C1 segment of cervical spinal cord (tissue), 14 donors: ENCODE measurements around the gene PDE1C.
A peak's percentile ranks its signal among the peaks of the same experiment; 100 is the strongest.
"Not testable (repeated sequence)": the region's sequence is repeated elsewhere in the genome, so short reads cannot be mapped to it uniquely, and the experiment has no call there.

ENCODE experiments used
- DNase-seq, 14 donors: peaks; one replicate each; lab custom pipeline; 2025; lab: John Stamatoyannopoulos, UW

PDE1C gene

GRCh38 chr7:31853380-31853779 is 216.8 kb downstream of the PDE1C start:
- no peak for DNase-seq

GRCh38 chr7:31852462-31852861 is 217.7 kb downstream of the PDE1C start:
- DNase-seq: no peak

GRCh38 chr7:31851119-31851518 is 219.1 kb downstream of the PDE1C start:
- DNase-seq: no peak

- DNase-seq: no peak
Observed at GRCh38 chr7:31850601-31851000, 219.6 kb downstream of the PDE1C start.

GRCh38 chr7:31850066-31850465 is 220.1 kb downstream of the PDE1C start:
- DNase-seq: no peak

- DNase-seq: no peak
Observed at GRCh38 chr7:31835471-31835870, 234.7 kb downstream of the PDE1C start.

- not testable (repeated sequence) for DNase-seq
Observed at GRCh38 chr7:31833625-31834024, 236.6 kb downstream of the PDE1C start.

- no peak for DNase-seq
Observed at GRCh38 chr7:31828520-31828919, 241.7 kb downstream of the PDE1C start.

- no peak for DNase-seq
Observed at GRCh38 chr7:31825576-31825975, 244.6 kb downstream of the PDE1C start.

- DNase-seq: no peak
Observed at GRCh38 chr7:31819031-31819430, 251.2 kb downstream of the PDE1C start.

- no peak for DNase-seq
Observed at GRCh38 chr7:31816810-31817209, 253.4 kb downstream of the PDE1C start.

GRCh38 chr7:31815796-31816195 is 254.4 kb downstream of the PDE1C start:
- no peak for DNase-seq

GRCh38 chr7:31814187-31814586 is 256.0 kb downstream of the PDE1C start:
- DNase-seq: no peak

- peak in 5 of 14 donors; percentile 5 to 21 (median 10) for DNase-seq
Observed at GRCh38 chr7:31811650-31812461, 258.4 kb downstream of the PDE1C start.

- DNase-seq: no peak
Observed at GRCh38 chr7:31805209-31805818, 264.9 kb downstream of the PDE1C start.

GRCh38 chr7:31796375-31796774 is 273.8 kb downstream of the PDE1C start:
- no peak for DNase-seq

GRCh38 chr7:31794851-31795344 is 275.3 kb downstream of the PDE1C start:
- DNase-seq: no peak

GRCh38 chr7:31791881-31792280 is 278.3 kb downstream of the PDE1C start:
- DNase-seq: no peak

- DNase-seq: no peak
Observed at GRCh38 chr7:31788883-31789680, 281.1 kb downstream of the PDE1C start.

- DNase-seq: peak in 1 of 14 donors; percentile 13
Observed at GRCh38 chr7:31788445-31788844, 281.8 kb downstream of the PDE1C start.

GRCh38 chr7:31786326-31786725 is 283.9 kb downstream of the PDE1C start:
- DNase-seq: no peak

GRCh38 chr7:31785101-31785500 is 285.1 kb downstream of the PDE1C start:
- peak in 2 of 14 donors; percentile 4 to 67 for DNase-seq
